ENCODE data around the gene CFAP46.

DNA sequence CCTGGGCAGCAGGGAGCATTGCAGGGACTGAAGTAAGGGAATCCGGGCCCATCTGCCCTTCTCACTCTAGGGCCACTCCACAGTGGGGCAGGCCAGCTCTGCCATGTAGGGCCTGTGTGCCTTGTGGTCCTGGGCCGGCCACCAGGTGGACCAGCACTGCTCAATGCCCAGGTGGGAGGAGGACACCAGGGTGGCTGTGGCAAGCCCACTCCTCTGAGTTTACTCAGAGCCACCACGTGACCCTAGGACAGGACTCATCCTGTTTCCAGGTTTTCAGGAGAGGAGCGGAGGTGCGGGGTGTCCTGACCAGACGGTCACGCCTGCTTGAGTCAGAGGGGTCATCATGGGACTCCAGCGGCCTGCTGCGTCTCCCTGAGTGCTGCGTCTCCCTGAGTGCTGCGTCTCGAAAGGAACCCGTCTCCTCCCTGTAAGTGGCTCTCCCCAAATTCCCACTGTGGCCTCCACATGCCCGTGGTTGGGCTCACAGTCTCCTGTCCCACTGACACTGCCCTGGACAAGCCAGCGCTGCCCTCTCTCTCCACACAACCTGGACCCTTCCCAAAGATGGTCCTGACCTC lies 2.9 kb downstream of the CFAP46 start:
- no peak for TF ChIP-seq SIN3A (IDR thresholded peaks at IDR 0.05; ENCODE audit: borderline replicate concordance, insufficient read depth, low read length)
- no peak for TF ChIP-seq POLR2AphosphoS5 (IDR thresholded peaks at IDR 0.05; ENCODE audit: low read depth, low read length)
- TF ChIP-seq, protein P1, sequence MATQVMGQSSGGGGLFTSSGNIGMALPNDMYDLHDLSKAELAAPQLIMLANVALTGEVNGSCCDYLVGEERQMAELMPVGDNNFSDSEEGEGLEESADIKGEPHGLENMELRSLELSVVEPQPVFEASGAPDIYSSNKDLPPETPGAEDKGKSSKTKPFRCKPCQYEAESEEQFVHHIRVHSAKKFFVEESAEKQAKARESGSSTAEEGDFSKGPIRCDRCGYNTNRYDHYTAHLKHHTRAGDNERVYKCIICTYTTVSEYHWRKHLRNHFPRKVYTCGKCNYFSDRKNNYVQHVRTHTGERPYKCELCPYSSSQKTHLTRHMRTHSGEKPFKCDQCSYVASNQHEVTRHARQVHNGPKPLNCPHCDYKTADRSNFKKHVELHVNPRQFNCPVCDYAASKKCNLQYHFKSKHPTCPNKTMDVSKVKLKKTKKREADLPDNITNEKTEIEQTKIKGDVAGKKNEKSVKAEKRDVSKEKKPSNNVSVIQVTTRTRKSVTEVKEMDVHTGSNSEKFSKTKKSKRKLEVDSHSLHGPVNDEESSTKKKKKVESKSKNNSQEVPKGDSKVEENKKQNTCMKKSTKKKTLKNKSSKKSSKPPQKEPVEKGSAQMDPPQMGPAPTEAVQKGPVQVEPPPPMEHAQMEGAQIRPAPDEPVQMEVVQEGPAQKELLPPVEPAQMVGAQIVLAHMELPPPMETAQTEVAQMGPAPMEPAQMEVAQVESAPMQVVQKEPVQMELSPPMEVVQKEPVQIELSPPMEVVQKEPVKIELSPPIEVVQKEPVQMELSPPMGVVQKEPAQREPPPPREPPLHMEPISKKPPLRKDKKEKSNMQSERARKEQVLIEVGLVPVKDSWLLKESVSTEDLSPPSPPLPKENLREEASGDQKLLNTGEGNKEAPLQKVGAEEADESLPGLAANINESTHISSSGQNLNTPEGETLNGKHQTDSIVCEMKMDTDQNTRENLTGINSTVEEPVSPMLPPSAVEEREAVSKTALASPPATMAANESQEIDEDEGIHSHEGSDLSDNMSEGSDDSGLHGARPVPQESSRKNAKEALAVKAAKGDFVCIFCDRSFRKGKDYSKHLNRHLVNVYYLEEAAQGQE (IDR thresholded peaks at IDR 0.05; ENCODE audit: insufficient read depth in 1 of 2, low read depth in 2 of 2, low read length in 2 of 2) = no peak
- no peak for TF ChIP-seq TAF1 (IDR thresholded peaks at IDR 0.05; ENCODE audit: borderline replicate concordance, insufficient read depth, low read length)
